ENCODE results near the gene RUNX1.

The RUNX1 gene

DNA sequence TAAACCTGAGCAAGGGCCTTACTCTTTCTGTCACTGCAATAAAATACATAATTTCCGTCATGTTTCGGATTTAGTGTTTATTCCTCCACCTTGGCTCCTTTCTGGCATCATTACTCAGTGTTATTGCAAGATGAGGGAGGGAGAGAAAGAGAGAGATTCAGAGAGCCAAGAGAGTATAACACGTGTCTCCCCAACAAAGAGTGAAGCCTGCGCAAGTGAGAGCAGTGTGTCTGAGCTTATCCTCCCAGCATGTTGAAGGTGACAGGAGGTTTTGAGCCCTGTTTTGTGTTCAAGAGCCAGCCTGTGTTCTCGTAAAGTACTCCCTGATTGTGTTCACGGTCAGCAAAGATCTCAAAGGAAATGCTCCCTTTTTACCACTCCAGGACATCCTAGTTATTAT lies 6.3 kb downstream of the RUNX1 start:
- Histone ChIP-seq H3K4me1 (ENCODE audit: insufficient read depth, poor library complexity, severe bottlenecking) (peaks cover 16% of the 10 kb centered on the region), H3K27ac (ENCODE audit: poor library complexity, severe bottlenecking) (no peak overlapping the region), H3K9me3 (ENCODE audit: severe bottlenecking) (no peaks in the 10 kb centered on the region), H3K36me3 (ENCODE audit: low read depth) (no peaks in the 10 kb centered on the region), H3K27me3 (ENCODE audit: insufficient read depth, poor library complexity, severe bottlenecking) (no peaks in the 10 kb centered on the region), H3K4me3 (ENCODE audit: severe bottlenecking) (no peak overlapping the region)
- ATAC-seq (ENCODE audit: low read depth) (no peak), DNase-seq (ENCODE audit: low spot score) (no peak)
- no peak for TF ChIP-seq CTCF (IDR thresholded peaks at IDR 0.05; ENCODE audit: poor library complexity, severe bottlenecking)

DNA sequence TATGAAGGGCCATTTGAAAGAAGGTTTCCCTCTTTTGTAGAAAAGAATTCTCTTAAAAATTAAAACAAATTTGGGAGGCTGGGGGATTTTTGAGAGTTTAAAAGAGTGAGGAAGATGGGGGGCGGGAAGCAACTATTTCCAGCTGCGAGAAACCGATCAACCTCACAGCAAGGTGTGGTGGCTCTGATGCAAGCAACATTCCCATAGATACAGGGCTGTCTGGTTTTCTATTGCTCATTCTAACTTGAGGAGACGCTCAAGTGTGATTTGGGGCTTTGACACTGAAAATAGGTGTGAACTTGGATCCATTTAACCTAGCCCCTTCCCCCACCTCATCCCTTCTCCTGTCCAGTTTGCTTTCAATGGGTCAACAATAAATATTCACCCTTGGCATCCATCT lies 7.2 kb downstream of the RUNX1 start:
- Histone ChIP-seq H3K27me3 (ENCODE audit: insufficient read depth, poor library complexity, severe bottlenecking) (no peaks in the 10 kb centered on the region), H3K27ac (ENCODE audit: poor library complexity, severe bottlenecking) (no peak overlapping the region), H3K4me1 (ENCODE audit: insufficient read depth, poor library complexity, severe bottlenecking) (peaks cover 6% of the 10 kb centered on the region), H3K36me3 (ENCODE audit: low read depth) (no peaks in the 10 kb centered on the region), H3K9me3 (ENCODE audit: severe bottlenecking) (no peaks in the 10 kb centered on the region), H3K4me3 (ENCODE audit: severe bottlenecking) (no peak overlapping the region)
- ATAC-seq (ENCODE audit: low read depth) (no peak), DNase-seq (ENCODE audit: low spot score) (no peak)
- no peak for TF ChIP-seq CTCF (IDR thresholded peaks at IDR 0.05; ENCODE audit: poor library complexity, severe bottlenecking)

DNA sequence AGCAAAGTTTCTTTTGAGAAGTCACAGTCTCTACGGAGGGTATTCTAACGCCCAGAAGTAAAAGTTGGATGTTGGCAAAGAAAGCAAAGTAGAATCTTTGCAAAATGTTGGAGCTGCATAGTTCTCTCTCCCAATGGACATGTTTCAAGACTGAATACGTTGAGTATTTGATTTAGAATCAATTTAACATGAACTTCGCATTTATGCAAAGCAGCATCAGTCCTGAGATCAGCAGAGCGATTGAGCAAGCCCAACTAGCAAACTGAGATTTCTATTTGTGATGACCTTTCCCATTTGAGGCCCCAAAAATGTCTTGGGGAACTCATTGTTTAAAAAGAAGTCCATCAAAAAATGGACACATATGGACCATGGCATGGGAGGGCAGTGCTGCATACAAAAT lies 8.0 kb downstream of the RUNX1 start:
- no peaks in the 10 kb centered on the region for H3K36me3 ChIP-seq (ENCODE audit: low read depth)
- H3K27me3 ChIP-seq (ENCODE audit: insufficient read depth, poor library complexity, severe bottlenecking): no peaks in the 10 kb centered on the region
- ATAC-seq (ENCODE audit: low read depth): no peak

DNA sequence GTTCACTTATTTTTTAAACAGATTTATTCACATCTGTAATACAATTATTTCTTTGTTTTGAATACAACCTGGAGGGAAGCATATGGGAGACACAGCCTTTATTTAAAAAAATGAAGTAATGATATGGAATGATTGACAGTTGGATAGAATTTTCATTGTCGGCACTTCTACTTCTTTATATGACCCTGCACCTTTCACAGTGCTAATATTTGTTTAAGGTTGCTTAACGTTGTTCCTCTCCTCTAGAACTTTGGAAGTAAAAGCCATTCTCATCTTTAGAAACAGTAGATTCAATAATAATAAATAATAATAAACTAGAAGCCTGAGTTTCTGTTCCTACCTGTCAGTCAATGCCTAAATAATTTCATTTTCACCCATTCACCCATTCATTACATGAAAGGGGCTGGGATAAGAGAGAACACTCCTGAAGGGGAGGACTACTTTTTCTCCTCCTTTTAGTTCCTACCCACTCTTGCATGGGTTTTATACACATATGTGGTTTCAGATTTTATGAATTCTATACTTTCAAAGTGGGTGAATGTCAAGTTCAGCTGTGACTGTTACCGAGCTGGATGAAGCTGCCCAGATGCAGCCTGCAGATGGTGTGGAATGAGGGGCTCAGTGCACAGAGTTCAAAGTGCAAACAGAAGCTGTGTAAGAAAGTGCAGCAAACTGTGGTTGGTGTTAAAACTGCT lies 9.4 kb downstream of the RUNX1 start:
- DNase-seq (ENCODE audit: low spot score) (no peak), ATAC-seq (ENCODE audit: low read depth) (no peak)
- no peaks in the 10 kb centered on the region for H3K36me3 ChIP-seq (ENCODE audit: low read depth)
- H3K27me3 ChIP-seq (ENCODE audit: insufficient read depth, poor library complexity, severe bottlenecking): no peaks in the 10 kb centered on the region
- no peak for TF ChIP-seq CTCF (IDR thresholded peaks at IDR 0.05; ENCODE audit: poor library complexity, severe bottlenecking)
- no peak overlapping the region for H3K4me3 ChIP-seq (ENCODE audit: severe bottlenecking)
- no peaks in the 10 kb centered on the region for H3K9me3 ChIP-seq (ENCODE audit: severe bottlenecking)
- H3K27ac ChIP-seq (ENCODE audit: poor library complexity, severe bottlenecking): no peak overlapping the region
- no peaks in the 10 kb centered on the region for H3K4me1 ChIP-seq (ENCODE audit: insufficient read depth, poor library complexity, severe bottlenecking)

More for the DNA sequence above, 8.0 kb downstream of the RUNX1 start:
- no peaks in the 10 kb centered on the region for H3K9me3 ChIP-seq (ENCODE audit: severe bottlenecking)
- H3K4me1 ChIP-seq (ENCODE audit: insufficient read depth, poor library complexity, severe bottlenecking): no peaks in the 10 kb centered on the region
- no peak overlapping the region for H3K27ac ChIP-seq (ENCODE audit: poor library complexity, severe bottlenecking)
- DNase-seq (ENCODE audit: low spot score): no peak
- no peak for TF ChIP-seq CTCF (IDR thresholded peaks at IDR 0.05; ENCODE audit: poor library complexity, severe bottlenecking)
- H3K4me3 ChIP-seq (ENCODE audit: severe bottlenecking): no peak overlapping the region

DNA sequence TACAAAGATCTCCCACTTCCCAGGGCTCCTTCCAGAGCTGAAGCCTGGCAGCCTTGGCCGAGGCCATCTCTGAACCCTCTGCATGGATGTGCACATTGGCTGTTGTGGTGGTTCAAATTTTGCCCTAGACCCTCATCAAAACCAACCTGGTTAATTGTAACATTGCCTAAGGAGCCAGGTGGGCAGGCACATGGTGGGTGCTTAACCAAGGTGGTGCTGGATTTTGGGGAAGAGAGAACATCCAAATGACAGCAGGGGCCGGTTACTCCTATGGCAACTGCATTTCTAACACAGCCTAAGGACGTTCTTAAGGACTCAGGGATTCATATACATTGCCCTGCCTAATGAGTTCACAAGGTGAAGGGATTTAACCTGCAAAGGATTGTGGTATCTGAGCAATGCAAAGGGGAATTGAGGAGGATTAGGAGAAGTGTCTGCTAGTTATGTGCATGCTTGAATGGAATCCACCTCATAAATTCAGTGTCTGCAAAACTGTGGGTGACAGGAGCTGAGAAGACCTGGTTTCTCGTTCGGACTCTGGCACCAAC lies 10.3 kb downstream of the RUNX1 start:
- no peak for DNase-seq (ENCODE audit: low spot score)
- no peak for TF ChIP-seq CTCF (IDR thresholded peaks at IDR 0.05; ENCODE audit: poor library complexity, severe bottlenecking)
- ATAC-seq (ENCODE audit: low read depth): no peak
- H3K9me3 ChIP-seq (ENCODE audit: severe bottlenecking): no peaks in the 10 kb centered on the region
- H3K4me3 ChIP-seq (ENCODE audit: severe bottlenecking): no peak overlapping the region
- H3K36me3 ChIP-seq (ENCODE audit: low read depth): no peaks in the 10 kb centered on the region
- no peak overlapping the region for H3K27ac ChIP-seq (ENCODE audit: poor library complexity, severe bottlenecking)
- H3K27me3 ChIP-seq (ENCODE audit: insufficient read depth, poor library complexity, severe bottlenecking): no peaks in the 10 kb centered on the region
- no peaks in the 10 kb centered on the region for H3K4me1 ChIP-seq (ENCODE audit: insufficient read depth, poor library complexity, severe bottlenecking)

All from RWPE2 (cell line).